ENCODE data around the gene TSHZ3. TPM values are rescaled to one million over a fixed set of nuclear protein-coding genes. Genes with fewer than 3 reads are reported as not detected.

Gene TSHZ3
- total and polyA plus RNA-seq, 2 of the 13 experiments (the other 11 are each of a cell fraction or from before 2014, with no cell fraction given) = not detected

GRCh38 chr19:31274251-31275067, 74.8 kb downstream of the TSHZ3 start (continued):
- TF ChIP-seq FOXP4 (CRISPR knock-in tag; IDR thresholded peaks at IDR 0.05) = no peak
- TF ChIP-seq ZNF772 (CRISPR knock-in tag; IDR thresholded peaks at IDR 0.05) = no peak
- TF ChIP-seq ZNF382 (CRISPR knock-in tag; IDR thresholded peaks at IDR 0.05; ENCODE audit: borderline replicate concordance) = no peak
- TF ChIP-seq ZNF589 (CRISPR knock-in tag; conservative IDR thresholded peaks at IDR 0.05) = no peak
- TF ChIP-seq PHF20 (CRISPR knock-in tag; IDR thresholded peaks at IDR 0.05) = no peak
- TF ChIP-seq, protein P1, sequence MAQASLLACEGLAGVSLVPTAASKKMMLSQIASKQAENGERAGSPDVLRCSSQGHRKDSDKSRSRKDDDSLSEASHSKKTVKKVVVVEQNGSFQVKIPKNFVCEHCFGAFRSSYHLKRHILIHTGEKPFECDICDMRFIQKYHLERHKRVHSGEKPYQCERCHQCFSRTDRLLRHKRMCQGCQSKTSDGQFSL (CRISPR knock-in tag; IDR thresholded peaks at IDR 0.05) = no peak
- TF ChIP-seq TAF1 (CRISPR knock-in tag; IDR thresholded peaks at IDR 0.05) = no peak

- Histone ChIP-seq H3K79me2 (ENCODE audit: insufficient read depth, low read length) (no peaks in the 10 kb centered on the region), H3K27me3 (ENCODE audit: control insufficient read depth in 1 of 2, insufficient read depth in 2 of 2, low read length in 2 of 2) (no peaks in the 10 kb centered on the region), H3K4me2 (ENCODE audit: low read depth, low read length) (no peak overlapping the region), H3K4me3 (replicated peaks in 1 of 3; ENCODE audit: insufficient read depth in 1 of 3, low read depth in 2 of 3, low read length in 3 of 3) (no peak overlapping the region), H3K9ac (ENCODE audit: insufficient read depth, low read depth, low read length) (no peak overlapping the region), H3K9me3 (ENCODE audit: low read length) (peaks cover 3% of the 10 kb centered on the region; the same call in 1 of the 2 replicates), H3K36me3 (replicated peaks in 1 of 2; ENCODE audit: control insufficient read depth in 1 of 2, insufficient read depth in 2 of 2, low read length in 2 of 2) (no peaks in the 10 kb centered on the region), H4K20me1 (ENCODE audit: insufficient read depth, low read length) (no peaks in the 10 kb centered on the region), H2AFZ (ENCODE audit: low read length) (no peak overlapping the region), H3K27ac (ENCODE audit: extremely low read length, insufficient read depth, low read length) (no peak overlapping the region), H3K4me1 (ENCODE audit: insufficient read depth, low read length) (no peaks in the 10 kb centered on the region)
- CTCF ChIA-PET (ENCODE audit: low intra/inter-chr PET ratio, low total read pairs) = no interaction called here
- POLR2A ChIA-PET = no interaction called here
- DNase-seq (ENCODE audit: low spot score) (no peak), FAIRE-seq (no peak), ATAC-seq (no peak)
- no TSS peak for BruUV-seq (replicated peaks)
- 68% methylated on average over 15 of the region's 15 CpGs for WGBS (ENCODE audit: low lambda C conversion rate)
- intact Hi-C loops (cut with micrococcal nuclease; ENCODE audit: unreplicated experiment) (no loop called here), in situ Hi-C loops (cut with HindIII; ENCODE audit: extremely low pct_ligation_motif_present, low pct_unique_long_range_greater_than_20kb) (no loop called here)
- TF ChIP-seq ZIK1 (CRISPR knock-in tag; IDR thresholded peaks at IDR 0.05; ENCODE audit: borderline replicate concordance, low read depth) (no peak), ZNF124 (CRISPR knock-in tag; IDR thresholded peaks at IDR 0.05) (no peak), GATAD2A (CRISPR knock-in tag; IDR thresholded peaks at IDR 0.05) (no peak)
- TF ChIP-seq, protein P2, sequence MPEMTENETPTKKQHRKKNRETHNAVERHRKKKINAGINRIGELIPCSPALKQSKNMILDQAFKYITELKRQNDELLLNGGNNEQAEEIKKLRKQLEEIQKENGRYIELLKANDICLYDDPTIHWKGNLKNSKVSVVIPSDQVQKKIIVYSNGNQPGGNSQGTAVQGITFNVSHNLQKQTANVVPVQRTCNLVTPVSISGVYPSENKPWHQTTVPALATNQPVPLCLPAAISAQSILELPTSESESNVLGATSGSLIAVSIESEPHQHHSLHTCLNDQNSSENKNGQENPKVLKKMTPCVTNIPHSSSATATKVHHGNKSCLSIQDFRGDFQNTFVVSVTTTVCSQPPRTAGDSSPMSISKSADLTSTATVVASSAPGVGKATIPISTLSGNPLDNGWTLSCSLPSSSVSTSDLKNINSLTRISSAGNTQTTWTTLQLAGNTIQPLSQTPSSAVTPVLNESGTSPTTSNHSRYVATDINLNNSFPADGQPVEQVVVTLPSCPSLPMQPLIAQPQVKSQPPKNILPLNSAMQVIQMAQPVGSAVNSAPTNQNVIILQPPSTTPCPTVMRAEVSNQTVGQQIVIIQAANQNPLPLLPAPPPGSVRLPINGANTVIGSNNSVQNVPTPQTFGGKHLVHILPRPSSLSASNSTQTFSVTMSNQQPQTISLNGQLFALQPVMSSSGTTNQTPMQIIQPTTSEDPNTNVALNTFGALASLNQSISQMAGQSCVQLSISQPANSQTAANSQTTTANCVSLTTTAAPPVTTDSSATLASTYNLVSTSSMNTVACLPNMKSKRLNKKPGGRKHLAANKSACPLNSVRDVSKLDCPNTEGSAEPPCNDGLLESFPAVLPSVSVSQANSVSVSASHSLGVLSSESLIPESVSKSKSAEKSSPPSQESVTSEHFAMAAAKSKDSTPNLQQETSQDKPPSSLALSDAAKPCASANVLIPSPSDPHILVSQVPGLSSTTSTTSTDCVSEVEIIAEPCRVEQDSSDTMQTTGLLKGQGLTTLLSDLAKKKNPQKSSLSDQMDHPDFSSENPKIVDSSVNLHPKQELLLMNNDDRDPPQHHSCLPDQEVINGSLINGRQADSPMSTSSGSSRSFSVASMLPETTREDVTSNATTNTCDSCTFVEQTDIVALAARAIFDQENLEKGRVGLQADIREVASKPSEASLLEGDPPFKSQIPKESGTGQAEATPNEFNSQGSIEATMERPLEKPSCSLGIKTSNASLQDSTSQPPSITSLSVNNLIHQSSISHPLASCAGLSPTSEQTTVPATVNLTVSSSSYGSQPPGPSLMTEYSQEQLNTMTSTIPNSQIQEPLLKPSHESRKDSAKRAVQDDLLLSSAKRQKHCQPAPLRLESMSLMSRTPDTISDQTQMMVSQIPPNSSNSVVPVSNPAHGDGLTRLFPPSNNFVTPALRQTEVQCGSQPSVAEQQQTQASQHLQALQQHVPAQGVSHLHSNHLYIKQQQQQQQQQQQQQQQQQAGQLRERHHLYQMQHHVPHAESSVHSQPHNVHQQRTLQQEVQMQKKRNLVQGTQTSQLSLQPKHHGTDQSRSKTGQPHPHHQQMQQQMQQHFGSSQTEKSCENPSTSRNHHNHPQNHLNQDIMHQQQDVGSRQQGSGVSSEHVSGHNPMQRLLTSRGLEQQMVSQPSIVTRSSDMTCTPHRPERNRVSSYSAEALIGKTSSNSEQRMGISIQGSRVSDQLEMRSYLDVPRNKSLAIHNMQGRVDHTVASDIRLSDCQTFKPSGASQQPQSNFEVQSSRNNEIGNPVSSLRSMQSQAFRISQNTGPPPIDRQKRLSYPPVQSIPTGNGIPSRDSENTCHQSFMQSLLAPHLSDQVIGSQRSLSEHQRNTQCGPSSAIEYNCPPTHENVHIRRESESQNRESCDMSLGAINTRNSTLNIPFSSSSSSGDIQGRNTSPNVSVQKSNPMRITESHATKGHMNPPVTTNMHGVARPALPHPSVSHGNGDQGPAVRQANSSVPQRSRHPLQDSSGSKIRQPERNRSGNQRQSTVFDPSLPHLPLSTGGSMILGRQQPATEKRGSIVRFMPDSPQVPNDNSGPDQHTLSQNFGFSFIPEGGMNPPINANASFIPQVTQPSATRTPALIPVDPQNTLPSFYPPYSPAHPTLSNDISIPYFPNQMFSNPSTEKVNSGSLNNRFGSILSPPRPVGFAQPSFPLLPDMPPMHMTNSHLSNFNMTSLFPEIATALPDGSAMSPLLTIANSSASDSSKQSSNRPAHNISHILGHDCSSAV (CRISPR knock-in tag; IDR thresholded peaks at IDR 0.05; ENCODE audit: borderline replicate concordance) = no peak
Measured at GRCh38 chr19:31272583-31273106, 76.6 kb downstream of the TSHZ3 start.

All from HepG2 (cell line).